ENCODE data around the gene CD47. TPM values are rescaled to one million over a fixed set of nuclear protein-coding genes. Genes with fewer than 3 reads are reported as not detected.

The CD47 gene
- total and polyA plus RNA-seq, 3 donors from 2014 or later, result 43.5 to 129 (median 49.9) TPM

DNA sequence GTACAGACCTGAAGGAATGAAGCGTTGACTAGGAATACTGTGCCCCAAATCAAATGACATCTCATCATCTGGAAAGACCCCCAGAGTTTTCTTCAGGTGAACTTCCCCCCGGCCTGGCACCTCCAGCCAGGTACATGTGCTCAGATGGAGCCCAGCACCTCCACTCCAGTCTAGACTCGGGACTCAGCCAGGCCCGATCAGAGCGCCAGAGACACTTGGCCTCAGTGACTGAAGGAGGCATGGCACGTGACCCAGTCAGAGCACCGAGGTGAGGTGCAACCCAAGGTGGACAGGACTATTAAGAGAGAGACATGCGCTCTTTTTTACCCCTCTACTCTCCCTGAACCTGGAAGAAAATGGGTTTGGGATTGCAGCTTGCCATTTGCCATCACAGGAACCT, 48.5 kb downstream of the CD47 start:
- intact Hi-C loops (cut with DNase I; ENCODE audit: low total_unique reads), result no loop called here
- Histone ChIP-seq H3K9me3 (no peaks in the 10 kb centered on the region), H3K27ac (no peak overlapping the region), H3K27me3 (no peaks in the 10 kb centered on the region), H3K36me3 (ENCODE audit: low read depth, missing control alignments) (no peaks in the 10 kb centered on the region), H3K4me1 (no peaks in the 10 kb centered on the region), H3K4me3 (no peak overlapping the region)
- no peak for DNase-seq
- 79 to 85% methylated on average over 8 of the region's 8 CpGs for WGBS, 2 donors
- TF ChIP-seq POLR2A (IDR thresholded peaks at IDR 0.05) (no peak), CTCF (IDR thresholded peaks at IDR 0.05) (no peak)

GRCh38 chr3:108041253-108041652, 49.6 kb downstream of the CD47 start:
- Histone ChIP-seq H3K9me3 (no peaks in the 10 kb centered on the region), H3K27me3 (no peaks in the 10 kb centered on the region), H3K36me3 (ENCODE audit: low read depth, missing control alignments) (no peaks in the 10 kb centered on the region), H3K27ac (no peak overlapping the region), H3K4me3 (no peak overlapping the region), H3K4me1 (no peaks in the 10 kb centered on the region)
- 86 to 100% methylated on average over 1 of the region's 1 CpG for WGBS, 2 donors
- intact Hi-C loops (cut with DNase I; ENCODE audit: low total_unique reads), result no loop called here
- no peak for DNase-seq
- TF ChIP-seq POLR2A (IDR thresholded peaks at IDR 0.05), result no peak
- no peak for TF ChIP-seq CTCF (IDR thresholded peaks at IDR 0.05)

- DNase-seq, result no peak
- H3K9me3 ChIP-seq, result no peaks in the 10 kb centered on the region
- intact Hi-C loops (cut with DNase I; ENCODE audit: low total_unique reads), result no loop called here
- H3K36me3 ChIP-seq (ENCODE audit: low read depth, missing control alignments), result no peaks in the 10 kb centered on the region
- H3K27ac ChIP-seq, result no peak overlapping the region
- no peak overlapping the region for H3K4me3 ChIP-seq
- H3K4me1 ChIP-seq, result no peaks in the 10 kb centered on the region
- WGBS, 2 donors, result 89 to 97% methylated on average over 3 of the region's 3 CpGs
- no peak for TF ChIP-seq POLR2A (IDR thresholded peaks at IDR 0.05)
- no peak for TF ChIP-seq CTCF (IDR thresholded peaks at IDR 0.05)
- no peaks in the 10 kb centered on the region for H3K27me3 ChIP-seq
These were observed 53.1 kb downstream of the CD47 start for GRCh38 chr3:108037770-108038169.

GRCh38 chr3:108036984-108037741, 53.7 kb downstream of the CD47 start:
- intact Hi-C loops (cut with DNase I; ENCODE audit: low total_unique reads), result no loop called here
- WGBS, 2 donors, result 76 to 83% methylated on average over 12 of the region's 12 CpGs
- no peaks in the 10 kb centered on the region for H3K36me3 ChIP-seq (ENCODE audit: low read depth, missing control alignments)
- H3K27ac ChIP-seq, result no peak overlapping the region
- no peak for DNase-seq
- no peak for TF ChIP-seq CTCF (IDR thresholded peaks at IDR 0.05)
- no peak for TF ChIP-seq POLR2A (IDR thresholded peaks at IDR 0.05)
- no peaks in the 10 kb centered on the region for H3K4me1 ChIP-seq
- H3K27me3 ChIP-seq, result no peaks in the 10 kb centered on the region
- H3K9me3 ChIP-seq, result no peaks in the 10 kb centered on the region
- H3K4me3 ChIP-seq, result no peak overlapping the region

DNA sequence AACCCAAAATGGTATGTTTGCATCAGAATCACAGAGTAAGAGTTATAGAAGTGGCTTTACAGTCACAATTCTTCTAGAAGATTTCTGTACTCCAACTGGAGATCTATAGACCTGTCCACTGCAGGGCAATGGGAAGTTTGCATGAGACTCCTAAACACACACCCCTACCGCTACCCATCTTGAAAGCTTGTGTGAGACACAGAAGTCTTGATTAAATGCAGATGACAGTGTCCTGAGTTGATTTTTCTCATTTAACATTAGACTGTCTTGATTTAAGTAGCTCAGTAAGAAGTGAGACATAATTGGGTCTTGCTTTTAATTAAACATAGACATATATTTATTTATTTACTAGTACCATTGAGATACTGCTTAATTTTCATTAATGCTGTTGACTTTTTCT, 54.4 kb downstream of the CD47 start:
- Histone ChIP-seq H3K4me3 (no peak overlapping the region), H3K36me3 (ENCODE audit: low read depth, missing control alignments) (no peaks in the 10 kb centered on the region), H3K27me3 (no peaks in the 10 kb centered on the region), H3K27ac (no peak overlapping the region), H3K9me3 (no peaks in the 10 kb centered on the region), H3K4me1 (no peaks in the 10 kb centered on the region)
- WGBS, 2 donors, result 86 to 95% methylated on average over 1 of the region's 1 CpG
- intact Hi-C loops (cut with DNase I; ENCODE audit: low total_unique reads), result no loop called here
- TF ChIP-seq CTCF (IDR thresholded peaks at IDR 0.05) (no peak), POLR2A (IDR thresholded peaks at IDR 0.05) (no peak)
- DNase-seq, result no peak
